MCF 10A (cell line): ENCODE measurements around the gene CPA1. TPM values are rescaled to one million over a fixed set of nuclear protein-coding genes. Genes with fewer than 3 reads are reported as not detected.

Experiments used
- BruUV-seq: library from RNA; stranded (reverse); fragments of 400-500 nt; replicated peaks from 2 replicates; lab custom pipeline; 2021; lab: Mats Ljungman, UMichigan
- CTCF ChIA-PET: fragments of 300-600 bp; sonication (Branson Sonifier 250); formaldehyde crosslinking; extraction: SDS; loops from one replicate; lab custom pipeline; 2021; ENCODE audit warnings: antibody characterized with exemption, inconsistent platforms; lab: Yijun Ruan, JAX
- POLR2A ChIA-PET: fragments of 300-600, 350-650 bp; sonication (Branson Sonifier 250); formaldehyde crosslinking; extraction: SDS; loops from one replicate; lab custom pipeline; 2020; ENCODE audit warnings: antibody characterized with exemption, inconsistent platforms; lab: Yijun Ruan, JAX
- DNase-seq: peaks from one replicate; pipeline ENCODE4 v3.0.0-alpha.2; 2018; ENCODE audit not compliant: unreplicated experiment
- H3K27ac Mint-ChIP-seq: one replicate; pipeline ENCODE4 v1.8.0; 2022; ENCODE audit warnings: mild to moderate bottlenecking, low read depth, mixed read lengths; ENCODE audit not compliant: unreplicated experiment
- H3K27me3 Mint-ChIP-seq: one replicate; pipeline ENCODE4 v1.8.0; 2022; ENCODE audit warnings: mixed read lengths; ENCODE audit not compliant: insufficient read depth, unreplicated experiment
- H3K36me3 Mint-ChIP-seq: one replicate; pipeline ENCODE4 v1.8.0; 2022; ENCODE audit warnings: mild to moderate bottlenecking, moderate library complexity, mixed read lengths; ENCODE audit not compliant: insufficient read depth, unreplicated experiment
- H3K4me1 Mint-ChIP-seq: one replicate; pipeline ENCODE4 v1.8.0; 2022; ENCODE audit warnings: mixed read lengths; ENCODE audit not compliant: insufficient read depth, unreplicated experiment
- H3K4me3 Mint-ChIP-seq: one replicate; pipeline ENCODE4 v1.8.0; 2022; ENCODE audit warnings: mild to moderate bottlenecking, moderate library complexity, mixed read lengths; ENCODE audit not compliant: unreplicated experiment
- H3K9me3 Mint-ChIP-seq: one replicate; pipeline ENCODE4 v1.8.0; 2022; ENCODE audit warnings: mixed read lengths; ENCODE audit not compliant: unreplicated experiment
- CTCF ChIP-seq: fragments of 200-600 bp; IDR thresholded peaks from one replicate; pipeline ENCODE4 v1.8.0; 2022; ENCODE audit warnings: antibody characterized with exemption, mild to moderate bottlenecking; ENCODE audit not compliant: unreplicated experiment
- intact Hi-C: fragments of 100-400 bp; cut with micrococcal nuclease; formaldehyde crosslinking; loops from 2 replicates; pipeline ENCODE4 v1.14.1; 2022
- total RNA-seq: library from RNA; stranded (reverse); gene quantifications from 2 replicates; pipeline ENCODE4 v1.2.3, GENCODE V29; 2022

Gene CPA1
- total RNA-seq, 1 experiment from 2014 or later: not detected

- no peak for TF ChIP-seq CTCF
- no peak for DNase-seq
- Mint-ChIP-seq H3K27me3 (no peaks in the 10 kb centered on the region), H3K4me1 (peaks cover 31% of the 10 kb centered on the region), H3K4me3 (no peak overlapping the region), H3K9me3 (peaks cover 15% of the 10 kb centered on the region), H3K27ac (no peak overlapping the region), H3K36me3 (peaks cover 9% of the 10 kb centered on the region)
- ChIA-PET CTCF (interaction anchor here (1.5 kb wide), 1 partner anchor 15 kb away, joined by 4 read pairs; no protein-coding TSS in a partner anchor), POLR2A (no interaction called here)
- intact Hi-C loops: loop anchor here (2.0 kb wide), 1 partner anchor 124 kb away; no protein-coding TSS in a partner anchor
- BruUV-seq: no TSS peak
These were observed 18.0 kb upstream of the CPA1 start for GRCh38 chr7:130362251-130362816.

- POLR2A ChIA-PET: interaction anchor here (0.6 to 1.3 kb wide), 6 partner anchors 11 to 432 kb away, joined by 3 to 10 read pairs (median 4); partner anchors contain the start of genes CPA4 and KLHDC10
- CTCF ChIA-PET: interaction anchor here (0.8 to 1.5 kb wide), 2 partner anchors 14 to 70 kb away, joined by 4 read pairs; partner anchors contain the start of gene CPA4
- Mint-ChIP-seq H3K27ac (peak overlapping the region; percentile 83), H3K9me3 (peaks cover 15% of the 10 kb centered on the region), H3K36me3 (peaks cover 6% of the 10 kb centered on the region), H3K4me1 (peaks cover 31% of the 10 kb centered on the region), H3K4me3 (peak overlapping the region; percentile 43), H3K27me3 (no peaks in the 10 kb centered on the region)
- no peak for TF ChIP-seq CTCF
- intact Hi-C loops: loop anchor here (2.0 kb wide), 1 partner anchor 124 kb away; no protein-coding TSS in a partner anchor
- no TSS peak for BruUV-seq
- DNase-seq: peak; percentile 97
These were observed 17.1 kb upstream of the CPA1 start for GRCh38 chr7:130363026-130363847.

- CTCF ChIA-PET: interaction anchor here (0.6 kb wide), 3 partner anchors 49 to 329 kb away, joined by 3 to 4 read pairs (median 3); no protein-coding TSS in a partner anchor
- peaks cover 11% of the 10 kb centered on the region for H3K9me3 Mint-ChIP-seq
- peaks cover 36% of the 10 kb centered on the region for H3K4me1 Mint-ChIP-seq
- peaks cover 2% of the 10 kb centered on the region for H3K36me3 Mint-ChIP-seq
- intact Hi-C loops: no loop called here
- POLR2A ChIA-PET: interaction anchor here (0.9 to 1.3 kb wide), 2 partner anchors 71 to 86 kb away, joined by 3 to 6 read pairs; partner anchors contain the start of gene CPA4
- no peak for DNase-seq
- H3K27me3 Mint-ChIP-seq: no peaks in the 10 kb centered on the region
- no peak overlapping the region for H3K4me3 Mint-ChIP-seq
- BruUV-seq: no TSS peak
- peak overlapping the region; percentile 83 for H3K27ac Mint-ChIP-seq
- TF ChIP-seq CTCF: no peak
These were observed 15.8 kb upstream of the CPA1 start for GRCh38 chr7:130364451-130364850.

- CTCF ChIA-PET: no interaction called here
- BruUV-seq: no TSS peak
- H3K4me3 Mint-ChIP-seq: no peak overlapping the region
- TF ChIP-seq CTCF: no peak
- H3K4me1 Mint-ChIP-seq: peaks cover 38% of the 10 kb centered on the region
- H3K36me3 Mint-ChIP-seq: no peaks in the 10 kb centered on the region
- peaks cover 7% of the 10 kb centered on the region for H3K9me3 Mint-ChIP-seq
- H3K27ac Mint-ChIP-seq: no peak overlapping the region
- POLR2A ChIA-PET: interaction anchor here (0.9 kb wide), 1 partner anchor 72 kb away, joined by 3 read pairs; the partner anchor contains the start of gene CPA4
- H3K27me3 Mint-ChIP-seq: no peaks in the 10 kb centered on the region
- intact Hi-C loops: no loop called here
- DNase-seq: no peak
These were observed 15.2 kb upstream of the CPA1 start for GRCh38 chr7:130365088-130365487.
